PFSK-1 (cell line): ENCODE measurements around the gene ADGRL3.

Source experiments
- POLR2AphosphoS5 ChIP-seq: IDR thresholded peaks from 2 replicates; pipeline ENCODE4 v1.6.1; 2012; ENCODE audit warnings: low read depth, mild to moderate bottlenecking, control low read depth, low read length, moderate library complexity
- TAF1 ChIP-seq: IDR thresholded peaks from 2 replicates; pipeline ENCODE4 v1.6.1; 2012; ENCODE audit warnings: low read length, control low read depth, borderline replicate concordance; ENCODE audit not compliant: insufficient read depth

DNA sequence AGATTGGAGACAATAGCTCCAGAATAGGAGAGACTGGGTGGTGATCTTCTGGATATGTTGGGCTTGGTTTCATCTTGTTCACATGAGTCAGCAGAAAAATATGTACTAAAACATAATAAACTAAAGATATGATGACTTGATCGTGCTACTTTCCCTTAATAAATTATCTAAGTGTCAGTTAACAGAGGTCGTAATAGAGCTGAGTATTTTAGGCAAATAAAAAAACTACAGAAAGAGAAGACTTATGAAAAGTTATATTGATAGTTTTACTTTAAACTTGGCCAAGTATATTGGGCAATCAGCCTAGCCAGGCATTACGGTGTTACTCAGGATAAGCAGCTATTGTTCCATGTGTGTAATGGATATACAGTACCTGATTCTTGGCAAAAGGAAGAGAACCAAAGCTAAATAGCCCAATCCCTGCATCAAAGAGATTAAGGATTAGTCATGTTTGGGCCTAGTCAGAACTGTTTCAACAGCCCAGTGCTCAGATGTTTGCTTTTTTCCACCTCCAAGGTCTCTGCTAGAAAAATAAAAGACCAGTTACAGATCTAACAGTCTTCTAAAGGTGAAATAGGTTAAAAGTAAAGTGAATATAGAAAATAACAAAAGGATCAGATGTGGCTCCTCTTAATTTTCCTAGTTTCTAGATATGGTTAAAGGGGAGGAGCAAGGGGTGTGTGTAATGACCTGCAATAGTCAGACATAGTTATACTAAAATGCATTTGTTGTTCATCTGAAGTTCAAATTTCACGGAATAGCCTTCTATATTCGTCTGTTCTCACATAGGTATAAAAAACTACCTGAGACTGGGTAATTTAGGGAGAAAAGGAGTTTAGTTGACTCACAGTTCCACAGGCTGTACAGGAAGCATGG, 262.6 kb downstream of the ADGRL3 start:
- no peak for TF ChIP-seq POLR2AphosphoS5
- no peak for TF ChIP-seq TAF1
